NOMO-1 (cell line): ENCODE data around the gene ENPP6.

ENCODE experiments used
- DNase-seq, 2 experiments: peaks; one replicate each; lab custom pipeline; 2025; ENCODE audit not compliant: unreplicated experiment in 2 of 2; lab: John Stamatoyannopoulos, UW

Gene ENPP6

DNA sequence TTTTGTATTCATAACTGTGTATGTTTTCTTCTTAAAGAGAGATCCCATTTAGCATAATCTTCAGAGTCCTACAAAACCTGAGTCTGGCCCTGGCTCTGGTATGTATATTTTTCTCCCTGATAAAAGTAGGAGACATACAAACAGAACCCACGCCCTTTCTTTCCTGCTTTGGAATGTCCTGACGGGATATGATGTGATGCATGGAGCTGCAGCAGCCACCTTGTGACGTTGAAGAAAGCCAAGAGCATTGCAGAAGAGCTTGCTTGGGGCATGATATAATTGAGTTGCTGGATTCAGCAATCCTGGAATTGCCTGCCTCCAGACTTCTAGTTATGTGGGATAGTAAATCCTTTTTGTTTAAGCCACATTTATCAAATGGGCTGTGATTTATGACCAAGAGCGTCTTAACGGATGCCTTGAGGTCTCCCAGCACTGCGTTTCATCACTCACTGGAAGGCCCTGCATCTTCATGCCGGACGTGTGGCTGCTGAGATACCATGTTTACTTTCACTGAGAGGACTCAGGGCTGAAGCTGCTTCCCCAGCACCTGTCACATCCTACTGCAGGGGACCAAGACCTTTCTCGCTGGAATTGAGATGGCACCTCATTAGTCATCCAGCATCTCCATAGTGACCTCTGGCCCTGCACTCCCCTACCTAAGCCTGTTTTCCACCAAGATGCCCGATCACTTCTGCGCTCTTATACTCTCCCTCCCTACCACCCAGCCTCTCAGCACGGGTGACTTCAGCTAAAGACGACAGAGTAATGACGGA lies 107.0 kb downstream of the ENPP6 start:
- DNase-seq = no peak

GRCh38 chr4:184108006-184108501 lies 109.6 kb downstream of the ENPP6 start:
- no peak for DNase-seq

GRCh38 chr4:184104419-184105101 lies 113.1 kb downstream of the ENPP6 start:
- DNase-seq = no peak

DNA sequence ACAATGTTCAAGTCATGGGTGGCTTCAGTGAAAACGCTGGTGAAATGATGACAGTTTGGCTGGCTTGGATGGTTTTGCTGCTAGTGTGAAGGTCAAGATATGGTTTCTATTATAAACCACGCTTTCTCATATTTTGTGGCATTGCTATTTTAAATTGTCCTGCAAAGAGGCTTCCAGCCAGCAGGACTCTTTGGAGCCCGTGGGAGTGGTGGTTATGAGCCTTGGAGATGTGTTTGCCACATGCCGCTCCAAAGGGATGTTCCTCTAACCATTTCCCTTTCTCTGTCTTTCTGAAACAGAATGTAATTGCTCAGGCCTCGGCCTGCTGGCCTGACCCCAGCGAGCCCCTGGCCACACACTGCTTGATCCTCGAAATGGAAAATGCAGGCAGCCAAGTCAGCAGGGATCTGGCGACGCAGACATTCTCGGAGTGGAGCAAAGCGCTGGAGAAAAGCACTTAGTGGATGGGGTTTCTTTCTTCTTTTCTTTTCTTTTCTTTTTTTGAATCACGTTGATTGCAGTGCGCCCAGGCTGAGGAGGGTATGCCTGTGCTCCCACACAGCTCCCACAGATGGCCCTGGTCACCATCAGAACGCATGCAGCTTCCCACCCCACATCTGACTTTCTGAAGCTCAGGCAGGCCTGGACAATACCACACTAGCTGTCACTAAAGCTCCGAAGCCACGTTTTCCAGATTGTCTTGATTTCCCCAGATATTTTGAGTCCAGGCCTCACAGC lies 114.0 kb downstream of the ENPP6 start:
- no peak for DNase-seq

DNA sequence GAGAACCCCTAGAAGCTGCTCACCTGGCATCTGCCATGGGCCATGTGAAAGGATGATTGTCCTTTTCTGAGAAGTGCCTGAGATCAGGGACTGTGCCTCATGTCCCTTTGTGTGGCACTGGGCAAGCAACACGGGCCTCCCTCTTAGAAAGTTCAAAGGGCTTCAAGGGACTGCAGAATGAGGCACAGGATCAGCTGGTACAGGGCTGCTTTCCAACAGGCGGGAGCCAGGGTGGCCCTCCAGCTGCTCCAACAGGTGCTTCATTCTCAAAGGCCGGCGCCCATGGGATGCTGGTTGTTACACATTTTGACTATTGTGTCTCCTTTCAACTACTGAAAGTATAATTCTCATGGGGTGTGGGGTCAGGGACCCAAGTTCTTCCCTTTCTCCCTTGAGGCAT lies 114.7 kb downstream of the ENPP6 start:
- DNase-seq = no peak

DNA sequence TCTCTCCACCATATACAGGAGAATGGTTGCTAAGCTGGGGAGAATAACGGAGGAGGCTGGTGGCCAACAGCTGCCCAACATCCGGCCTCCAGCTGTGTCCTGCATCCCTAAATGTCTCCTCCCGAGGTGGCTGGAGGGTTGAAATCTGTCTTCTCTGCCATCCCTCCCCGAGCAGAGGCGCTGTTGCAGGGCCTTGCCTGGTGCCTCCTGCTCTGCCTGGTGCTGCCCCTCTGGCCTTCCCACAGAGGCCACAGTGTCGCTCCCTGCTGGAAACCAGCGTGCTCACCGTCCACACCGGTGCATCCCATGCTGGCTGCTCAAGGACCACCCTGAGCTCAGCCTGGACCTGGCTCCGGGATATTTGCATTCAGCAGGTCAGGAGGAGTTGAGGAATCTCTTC lies 115.2 kb downstream of the ENPP6 start:
- no peak for DNase-seq

GRCh38 chr4:184101711-184102110 lies 116.0 kb downstream of the ENPP6 start:
- no peak for DNase-seq

DNA sequence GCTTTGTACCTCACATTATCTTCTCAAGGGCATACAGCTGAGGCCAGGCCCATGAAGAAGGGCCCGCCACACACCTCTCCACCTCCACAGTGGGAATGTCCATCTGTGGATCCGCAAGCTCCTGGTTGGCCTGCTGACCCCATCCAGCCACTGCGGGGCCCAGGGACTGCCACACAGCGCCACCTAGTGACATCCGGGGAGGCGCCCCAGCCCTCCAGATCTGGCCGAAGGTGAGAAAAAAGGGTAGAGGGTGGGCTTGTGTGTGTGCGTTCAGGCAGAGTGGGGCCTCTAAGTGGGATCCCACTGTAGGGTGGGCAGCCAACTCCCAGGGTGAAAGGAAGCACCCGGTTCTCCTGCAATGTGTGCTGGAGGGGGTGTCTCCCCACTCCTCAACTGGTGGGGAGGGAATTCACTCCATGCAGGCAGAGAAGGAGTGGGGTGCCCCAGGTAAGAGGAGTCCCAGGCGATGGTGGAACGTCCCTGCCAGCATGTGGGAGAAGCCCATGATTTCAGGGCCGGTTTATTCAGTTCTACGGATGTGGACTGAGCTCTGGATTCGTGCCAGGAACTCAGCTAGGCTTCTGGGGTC lies 117.3 kb downstream of the ENPP6 start:
- no peak for DNase-seq

DNA sequence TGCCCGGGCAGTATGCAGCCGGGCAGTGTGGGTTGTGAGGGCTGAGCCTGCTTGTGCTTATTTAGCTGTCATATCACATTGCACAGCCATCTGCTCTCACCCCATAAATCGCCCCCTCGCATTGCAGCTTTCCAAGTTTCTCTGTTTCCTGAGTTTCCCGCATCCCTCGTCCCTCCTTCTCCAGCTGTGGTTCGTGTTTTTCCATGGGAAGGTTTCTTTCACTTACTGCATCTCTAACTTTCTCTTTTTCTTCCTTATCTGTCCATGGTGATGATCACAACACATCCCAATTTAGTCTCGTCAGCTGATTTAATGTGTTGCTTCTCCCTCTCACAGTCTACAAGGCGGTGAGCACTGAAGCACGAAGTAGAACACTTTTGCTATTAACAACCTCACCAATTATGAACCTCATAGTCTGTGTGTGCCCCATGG lies 118.1 kb downstream of the ENPP6 start:
- DNase-seq = no peak

DNA sequence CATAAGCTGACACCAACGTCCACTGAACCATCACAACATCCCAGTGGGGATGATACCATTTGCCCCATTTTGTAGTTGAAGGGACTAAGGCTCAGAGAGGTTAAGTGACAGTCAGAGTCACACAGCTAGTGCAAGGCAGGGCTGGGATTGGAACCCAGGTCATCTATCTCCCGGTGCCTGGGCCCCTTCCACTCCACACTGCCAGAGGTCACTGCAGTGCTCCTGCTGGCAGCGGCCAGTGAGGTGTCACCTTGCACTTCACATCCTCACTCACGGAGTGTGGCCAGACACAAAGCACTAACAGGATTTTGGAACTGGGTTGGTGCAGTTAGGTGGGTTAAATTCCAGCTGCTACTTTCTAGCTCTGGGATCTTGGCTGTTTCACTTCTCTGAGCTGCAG lies 118.7 kb downstream of the ENPP6 start:
- DNase-seq = no peak

DNA sequence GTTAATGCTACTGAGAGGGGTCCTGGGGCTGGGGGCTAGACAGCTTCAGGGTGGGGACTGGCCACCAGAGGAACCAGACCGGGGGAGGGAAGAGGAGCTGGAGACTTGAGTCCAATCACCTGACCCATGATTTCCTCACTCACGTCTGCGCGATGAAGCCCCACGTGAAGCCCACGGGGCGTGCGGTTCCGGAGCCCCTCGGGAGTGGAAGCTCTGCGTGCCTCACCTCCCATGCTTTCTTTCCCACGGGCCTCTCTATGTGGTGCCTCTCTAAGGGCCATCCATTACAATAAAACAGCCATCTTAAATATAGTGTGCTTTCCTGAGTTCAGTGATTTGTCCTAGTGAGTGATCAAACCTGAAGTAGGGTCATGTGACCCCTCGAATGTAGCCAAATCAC lies 119.9 kb downstream of the ENPP6 start:
- DNase-seq = no peak

GRCh38 chr4:184097241-184097605 lies 120.5 kb downstream of the ENPP6 start:
- DNase-seq = no peak

DNA sequence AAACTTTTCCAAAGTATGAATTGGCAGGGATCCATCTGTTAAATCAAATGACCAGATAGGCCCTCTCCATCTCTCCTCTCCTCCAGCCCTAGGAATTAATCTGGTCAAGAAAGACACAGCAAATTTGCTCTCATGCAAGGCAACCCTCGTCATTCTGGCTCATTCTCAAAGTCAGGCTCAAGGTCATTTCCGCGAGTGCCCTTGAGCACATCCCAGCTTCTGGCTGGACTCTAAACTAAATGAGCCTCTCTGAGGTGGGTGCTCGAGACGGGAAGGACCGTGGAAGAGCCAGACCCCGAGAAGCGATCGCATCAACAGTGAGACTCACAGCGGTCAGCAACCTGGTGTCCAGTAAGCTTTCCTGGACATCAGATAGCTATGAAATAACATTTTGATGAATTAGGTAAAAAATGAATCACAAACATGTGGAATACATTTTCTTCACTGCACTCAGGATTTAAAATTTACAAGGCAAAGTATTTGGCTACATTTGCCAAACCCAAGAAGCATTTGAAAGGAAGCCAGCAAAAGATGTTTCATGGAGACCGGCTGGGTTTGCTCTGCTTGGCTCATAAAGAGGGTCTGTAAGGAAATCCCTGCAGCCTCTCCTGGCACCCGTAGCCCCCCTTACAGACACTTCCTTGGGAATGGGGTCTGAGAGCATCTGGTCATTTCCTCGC lies 121.0 kb downstream of the ENPP6 start:
- no peak for DNase-seq

DNA sequence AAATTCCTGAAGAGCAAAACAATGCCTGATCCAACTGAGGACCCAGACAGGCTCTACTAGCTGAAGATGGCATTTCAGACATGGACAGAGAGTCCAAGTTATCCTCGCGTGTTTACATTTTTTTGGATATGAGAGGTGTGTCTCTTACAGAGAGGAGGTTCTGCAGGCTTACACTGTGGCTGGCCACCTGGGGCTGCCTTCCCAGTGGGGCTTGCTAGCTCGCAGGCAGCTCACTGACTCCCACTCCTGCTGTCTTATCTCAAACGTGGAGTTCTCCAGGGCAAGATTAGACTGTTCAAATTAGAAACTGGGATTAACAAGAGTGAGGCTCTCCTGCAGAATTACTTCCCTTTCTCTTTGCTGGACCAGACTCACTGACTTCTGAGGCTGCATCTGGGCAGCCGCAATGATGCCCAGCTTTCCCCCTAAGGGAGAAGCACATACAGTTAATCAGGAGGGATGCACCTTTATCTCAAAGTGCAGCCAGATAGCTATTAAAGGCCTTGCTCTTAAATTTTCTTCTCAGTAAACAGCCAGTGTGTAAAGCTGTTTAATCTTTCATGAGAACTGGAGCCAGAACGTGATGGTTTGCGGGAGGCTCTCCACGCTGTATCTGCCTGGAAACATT lies 123.0 kb downstream of the ENPP6 start:
- no peak for DNase-seq

DNA sequence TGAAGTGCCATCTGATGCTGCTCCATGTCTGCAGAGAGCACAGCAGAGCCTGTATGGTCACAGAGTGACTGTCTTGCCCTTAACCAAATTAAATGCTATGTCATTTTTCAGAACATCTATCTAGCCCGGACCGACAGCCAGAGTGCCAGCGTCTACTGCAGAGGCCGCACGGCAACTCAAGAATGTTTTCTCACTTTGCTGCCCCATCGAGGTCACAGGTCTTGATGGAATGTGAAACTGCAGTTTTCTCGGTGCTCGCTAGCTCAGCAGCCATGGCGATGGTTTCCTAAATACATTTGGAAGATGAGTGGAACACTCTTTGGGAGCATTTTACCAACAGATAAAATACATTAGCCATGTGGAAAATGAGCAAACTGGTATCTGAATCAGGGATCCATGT lies 125.7 kb downstream of the ENPP6 start:
- DNase-seq = no peak

DNA sequence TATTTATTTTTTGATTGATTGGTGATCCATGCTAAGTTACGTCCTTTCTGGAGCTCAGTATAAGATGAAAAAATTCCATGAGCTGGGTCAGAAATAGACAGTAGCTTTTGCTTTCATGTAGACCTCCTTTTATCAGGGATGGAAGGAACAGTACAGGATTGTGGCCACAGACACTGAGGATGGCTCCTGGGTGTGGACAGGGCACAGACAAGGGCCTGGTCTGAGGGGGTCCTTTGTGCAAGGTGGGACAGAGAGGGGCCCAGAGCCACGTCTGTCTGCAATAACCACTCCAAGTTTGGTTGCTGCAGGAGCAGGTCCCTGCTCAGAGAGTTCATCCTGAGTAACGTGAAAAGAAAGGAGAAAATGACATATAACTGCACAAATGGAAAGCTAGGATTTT lies 127.1 kb downstream of the ENPP6 start:
- DNase-seq = no peak

- no peak for DNase-seq
Observed at GRCh38 chr4:184080674-184081073, 137.0 kb downstream of the ENPP6 start.

DNA sequence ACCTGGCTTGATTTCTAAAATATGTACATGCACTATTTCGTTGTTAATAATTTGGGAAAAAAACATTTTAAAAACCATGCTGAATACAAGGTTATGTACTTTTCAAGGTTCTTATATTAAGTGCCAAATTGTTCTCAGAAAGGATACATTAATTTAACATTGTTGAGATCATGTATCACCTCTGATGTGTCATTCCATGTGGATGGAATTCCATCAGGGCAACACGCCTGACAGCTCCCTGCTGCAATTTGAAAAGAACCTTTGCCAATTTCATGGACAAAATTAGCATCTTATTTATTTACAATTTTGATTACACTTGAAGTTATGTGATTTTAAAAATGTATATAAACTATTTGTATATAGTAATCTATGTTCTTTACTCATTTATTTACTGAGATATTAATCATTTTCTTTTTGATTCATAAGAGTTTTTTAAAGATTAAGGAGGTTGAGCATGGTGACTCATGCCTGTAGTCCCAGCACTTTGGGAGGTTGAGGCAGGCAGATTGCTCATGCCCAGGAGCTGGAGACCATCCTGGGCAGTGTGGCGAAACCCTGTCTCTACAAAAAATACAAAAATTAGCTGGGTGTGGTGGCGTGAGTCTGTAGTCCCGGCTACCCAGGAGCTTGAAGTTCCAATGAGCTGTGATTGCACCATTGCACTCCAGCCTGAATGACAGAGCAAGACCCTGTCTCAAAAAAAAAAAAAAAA lies 142.8 kb downstream of the ENPP6 start:
- no peak for DNase-seq

DNA sequence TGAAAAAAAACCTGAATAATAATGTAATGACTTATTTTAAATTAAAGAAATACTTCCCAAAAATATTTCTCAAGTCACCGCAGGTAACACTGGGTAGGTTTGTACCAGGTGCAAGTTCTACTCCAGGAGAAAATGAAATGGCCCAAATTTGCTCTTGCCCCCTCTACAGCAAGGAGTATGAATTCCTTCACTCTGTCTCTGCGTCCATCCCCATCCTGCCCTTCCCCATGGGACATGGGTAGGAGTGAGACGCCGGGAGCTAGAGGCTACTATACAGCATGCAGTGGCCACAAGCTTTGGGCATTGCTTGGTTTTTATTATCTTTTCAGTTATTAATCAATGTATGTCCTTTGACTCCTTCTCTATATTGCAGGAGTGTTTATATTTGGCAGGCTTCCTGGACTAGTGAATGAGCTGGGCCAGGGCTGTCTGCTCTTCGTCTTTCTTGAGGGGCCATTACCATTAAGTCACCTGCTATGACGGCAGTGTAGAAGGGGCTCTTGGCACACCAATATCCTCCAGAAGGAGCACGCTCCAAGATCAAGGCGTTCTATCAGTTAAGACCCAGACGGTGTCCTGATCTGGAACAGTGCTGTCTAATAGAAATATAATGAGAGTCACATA lies 149.6 kb downstream of the ENPP6 start:
- no peak for DNase-seq
